Upper lobe of left lung (tissue), 4 donors: ENCODE results near the gene ENSA.

ENCODE experiments used
- CTCF ChIP-seq, 6 experiments: fragments of 450-650 bp in 4 of 6; fragments of 200-600 bp in 2 of 6; sonication (generic) in 2 of 6; IDR thresholded peaks; one replicate each; pipeline ENCODE4 v1.5.1; 2016 to 2019; ENCODE audit warnings: antibody characterized with exemption in 6 of 6
- POLR2A ChIP-seq, 4 donors: fragments of 450-650 bp; IDR thresholded peaks; one replicate each; pipeline ENCODE4 v1.5.1; 2016 to 2017; ENCODE audit warnings: antibody characterized with exemption in 4 of 4, mild to moderate bottlenecking in 2 of 4

- TF ChIP-seq CTCF (IDR thresholded peaks at IDR 0.05) (no peak), POLR2A (IDR thresholded peaks at IDR 0.05) (peak in 1 of 4 donors; percentile 39)
Observed at GRCh38 chr1:150609732-150610131, 19.7 kb downstream of the ENSA start.
